GM12891 (cell line): ENCODE data around the gene MAPK11.

ENCODE experiments used
- PAX5 ChIP-seq: IDR thresholded peaks from 2 replicates; pipeline ENCODE4 v1.6.1; 2011; ENCODE audit warnings: low read length, moderate library complexity, mild to moderate bottlenecking; ENCODE audit not compliant: insufficient read depth, severe bottlenecking
- POLR2A ChIP-seq: IDR thresholded peaks from 2 replicates; pipeline ENCODE4 v1.6.1; 2011; ENCODE audit warnings: low read depth, low read length, control low read depth
- POLR2AphosphoS5 ChIP-seq: IDR thresholded peaks from 2 replicates; pipeline ENCODE4 v1.6.1; 2011; ENCODE audit warnings: low read depth, low read length, control low read depth
- POU2F2 ChIP-seq: IDR thresholded peaks from 2 replicates; pipeline ENCODE4 v1.6.1; 2011; ENCODE audit warnings: low read depth, mild to moderate bottlenecking, control low read depth, low read length, moderate library complexity
- TAF1 ChIP-seq: IDR thresholded peaks from 2 replicates; pipeline ENCODE4 v1.6.1; 2011; ENCODE audit warnings: low read depth, low read length, control low read depth

- TF ChIP-seq TAF1 (no peak), POLR2A (no peak), POU2F2 (no peak), POLR2AphosphoS5 (no peak), PAX5 (no peak)
These were observed 45.3 kb upstream of the MAPK11 start for GRCh38 chr22:50315289-50316113.
